Endothelial cell of umbilical vein (primary cell): ENCODE results near the gene JAKMIP1. TPM values are rescaled to one million over a fixed set of nuclear protein-coding genes. Genes with fewer than 3 reads are reported as not detected.

ENCODE experiments used
- BruUV-seq: library from RNA; stranded (reverse); fragments of 400-500 nt; replicated peaks from 2 replicates; lab custom pipeline; 2021; lab: Mats Ljungman, UMichigan
- CTCF ChIA-PET: fragments of 300-600, 350-600 bp; sonication (Branson Sonifier 250); formaldehyde crosslinking; loops from one replicate; lab custom pipeline; 2021; ENCODE audit warnings: antibody characterized with exemption, inconsistent platforms; lab: Charles Lee
- POLR2A ChIA-PET: fragments of 300-600, 350-600 bp; sonication (Branson Sonifier 250); formaldehyde crosslinking; loops from one replicate; lab custom pipeline; 2021; ENCODE audit warnings: antibody characterized with exemption, inconsistent platforms; lab: Charles Lee
- DNase-seq: peaks from one replicate; pipeline ENCODE4 v3.0.0-alpha.2; 2011; ENCODE audit warnings: low read depth, low spot score
- FAIRE-seq: peaks from 2 replicates; lab custom pipeline; 2011; peaks lifted over from hg19 to GRCh38; lab: Jason Lieb, UNC
- H2AFZ ChIP-seq: 2 replicates; pipeline ENCODE4 v1.6.0; 2012; ENCODE audit warnings: low read depth, low read length, control low read depth, inconsistent platforms
- H3K27ac ChIP-seq: 2 replicates; pipeline ENCODE4 v1.5.1; 2011; ENCODE audit warnings: low read depth, mild to moderate bottlenecking, control low read depth, low read length, moderate library complexity; ENCODE audit not compliant: insufficient read depth
- H3K27me3 ChIP-seq, 2 experiments: 2 replicates each; pipeline versions ENCODE4 v1.6.0 to v1.6.1; 2011; ENCODE audit warnings: low read length in 2 of 2, mixed read lengths in 1 of 2; ENCODE audit not compliant: control insufficient read depth in 2 of 2, insufficient read depth in 2 of 2
- H3K36me3 ChIP-seq, 2 experiments: 2 replicates in 1 of 2; 3 replicates in 1 of 2; pipeline ENCODE4 v1.5.1; 2011; ENCODE audit warnings: low read length in 2 of 2, mild to moderate bottlenecking in 1 of 2, moderate library complexity in 1 of 2; ENCODE audit not compliant: control insufficient read depth in 2 of 2, insufficient read depth in 2 of 2; ENCODE audit errors: extremely low read depth in 1 of 2
- H3K4me1 ChIP-seq: 3 replicates; pipeline ENCODE4 v1.5.1; 2011; ENCODE audit warnings: mild to moderate bottlenecking, low read length; ENCODE audit not compliant: control insufficient read depth, insufficient read depth; ENCODE audit errors: extremely low read depth
- H3K4me2 ChIP-seq: 2 replicates; pipeline ENCODE4 v1.6.1; 2011; ENCODE audit warnings: low read length, control low read depth, mixed read lengths; ENCODE audit not compliant: insufficient read depth
- H3K4me3 ChIP-seq, 3 experiments: fragments of 200-600 bp in 1 of 3; sonication (generic), shearing (Covaris generic) in 1 of 3; replicated peaks in 1 of 3; 2 replicates each; pipeline ENCODE4 v1.5.1; 2011 to 2016; ENCODE audit warnings: control low read depth in 3 of 3, low read length in 3 of 3, mild to moderate bottlenecking in 2 of 3, inconsistent platforms in 1 of 3, low read depth in 1 of 3, moderate library complexity in 1 of 3; ENCODE audit not compliant: insufficient read depth in 1 of 3
- H3K79me2 ChIP-seq: 2 replicates; pipeline ENCODE4 v1.6.0; 2012; ENCODE audit warnings: low read length, inconsistent platforms; ENCODE audit not compliant: control insufficient read depth, insufficient read depth
- H3K9ac ChIP-seq: replicated peaks from 2 replicates; pipeline ENCODE3; 2011; ENCODE audit warnings: low read length, control low read depth; ENCODE audit not compliant: insufficient read depth; ENCODE audit errors: extremely low read depth
- H3K9me1 ChIP-seq: replicated peaks from 3 replicates; pipeline ENCODE4 v1.6.0; 2011; ENCODE audit warnings: mild to moderate bottlenecking, low read length; ENCODE audit not compliant: control insufficient read depth, insufficient read depth; ENCODE audit errors: extremely low read depth
- H3K9me3 ChIP-seq: replicated peaks from 2 replicates; pipeline ENCODE4 v1.5.1; 2012; ENCODE audit warnings: low read length, inconsistent platforms; ENCODE audit not compliant: control insufficient read depth, insufficient read depth
- H4K20me1 ChIP-seq: replicated peaks from 2 replicates; pipeline ENCODE3; 2011; ENCODE audit warnings: mild to moderate bottlenecking, low read length; ENCODE audit not compliant: control insufficient read depth, insufficient read depth; ENCODE audit errors: extremely low read depth
- CTCF ChIP-seq, 2 donors: IDR thresholded peaks; 1 replicate in 1 of 2; 2 replicates in 1 of 2; pipeline ENCODE4 v1.5.1; 2011; ENCODE audit warnings: low read length in 2 of 2, mild to moderate bottlenecking in 2 of 2, moderate library complexity in 2 of 2, control low read depth in 1 of 2, inconsistent platforms in 1 of 2, low read depth in 1 of 2; ENCODE audit not compliant: insufficient read depth in 1 of 2; ENCODE audit errors: extremely low read depth in 1 of 2
- EZH2 ChIP-seq: IDR thresholded peaks from 2 replicates; pipeline ENCODE4 v1.6.1; 2012; ENCODE audit warnings: borderline replicate concordance, low read depth, mild to moderate bottlenecking, moderate library complexity, low read length, inconsistent platforms; ENCODE audit not compliant: severe bottlenecking
- FOS ChIP-seq: IDR thresholded peaks from 2 replicates; pipeline ENCODE4 v1.6.1; 2011; ENCODE audit warnings: mild to moderate bottlenecking, low read length, moderate library complexity, borderline replicate concordance; ENCODE audit not compliant: insufficient read depth
- GATA2 ChIP-seq: IDR thresholded peaks from 2 replicates; pipeline ENCODE4 v1.7.0; 2011; ENCODE audit warnings: low read depth, mild to moderate bottlenecking, moderate library complexity, mixed read lengths, low read length; ENCODE audit not compliant: insufficient read length, insufficient read depth
- JUN ChIP-seq: IDR thresholded peaks from 2 replicates; pipeline ENCODE4 v1.6.1; 2011; ENCODE audit warnings: borderline replicate concordance, low read depth; ENCODE audit not compliant: insufficient read length, insufficient read depth
- MAX ChIP-seq: IDR thresholded peaks from 2 replicates; pipeline ENCODE4 v1.6.1; 2011; ENCODE audit not compliant: insufficient read depth, insufficient read length
- MYC ChIP-seq: IDR thresholded peaks from one replicate; pipeline ENCODE4 v1.6.1; 2011; ENCODE audit warnings: mild to moderate bottlenecking, low read depth, low read length
- POLR2A ChIP-seq: IDR thresholded peaks from 2 replicates; pipeline ENCODE4 v1.6.1; 2012; ENCODE audit warnings: low read depth, mild to moderate bottlenecking, control low read depth, low read length
- POLR2AphosphoS5 ChIP-seq: IDR thresholded peaks from 2 replicates; pipeline ENCODE4 v1.6.1; 2012; ENCODE audit warnings: low read depth, mild to moderate bottlenecking, control low read depth, low read length, moderate library complexity; ENCODE audit not compliant: insufficient read depth
- dilution Hi-C: fragments of 300-500 bp; cut with MboI; formaldehyde crosslinking; loops from one replicate; pipeline ENCODE4 v1.15.0; 2019; ENCODE audit warnings: low sequenced_read_pairs; ENCODE audit not compliant: extremely low pct_ligation_motif_present
- intact Hi-C: fragments of 100-400 bp; cut with micrococcal nuclease; formaldehyde crosslinking; loops from one replicate; pipeline ENCODE4 v1.10.0; 2022
- polyA plus RNA-seq, 4 experiments: library from polyadenylated mRNA; depleted of rRNA in 3 of 4; stranded (reverse) in 3 of 4; unstranded in 1 of 4; fragments of >200 nt; gene quantifications; 2 replicates each; pipeline versions ENCODE4 v1.2.1 to v1.2.3, GENCODE V29; 2011 to 2012; ENCODE audit warnings: missing spikeins in 1 of 4
- total RNA-seq: library from RNA; stranded (reverse); gene quantifications from 2 replicates; pipeline ENCODE4 v1.2.3, GENCODE V29; 2021

Gene JAKMIP1
- total and polyA plus RNA-seq, 2 donors (not counting 3 experiments of a cell fraction or from before 2014, with no cell fraction given), result not detected

GRCh38 chr4:6097581-6097980 lies 102.8 kb downstream of the JAKMIP1 start:
- no peaks in the 10 kb centered on the region for H3K9me1 ChIP-seq

More at GRCh38 chr4:6097581-6097980, 102.8 kb downstream of the JAKMIP1 start:
- no peak for DNase-seq
- H4K20me1 ChIP-seq, result no peaks in the 10 kb centered on the region
- H2AFZ ChIP-seq, result no peak overlapping the region
- H3K4me3 ChIP-seq, result no peak overlapping the region
- CTCF ChIA-PET, result no interaction called here
- no peaks in the 10 kb centered on the region for H3K9me3 ChIP-seq
- H3K36me3 ChIP-seq, result no peaks in the 10 kb centered on the region
- POLR2A ChIA-PET, result no interaction called here
- H3K27ac ChIP-seq, result no peak overlapping the region
- no peaks in the 10 kb centered on the region for H3K79me2 ChIP-seq
- H3K27me3 ChIP-seq, result no peaks in the 10 kb centered on the region
- no TSS peak for BruUV-seq
- no peak for TF ChIP-seq FOS
- no peak for TF ChIP-seq MYC
- no peak for TF ChIP-seq POLR2A
- no peak for TF ChIP-seq JUN
- no peak for TF ChIP-seq MAX
- no peak for TF ChIP-seq GATA2
- TF ChIP-seq POLR2AphosphoS5, result no peak
- no peak for TF ChIP-seq EZH2
- TF ChIP-seq CTCF (IDR thresholded peaks at IDR 0.05; ENCODE audit: extremely low read depth in 1 of 2, insufficient read depth in 1 of 2, low read depth in 1 of 2, low read length in 2 of 2), result no peak
- H3K4me2 ChIP-seq, result no peak overlapping the region
- dilution Hi-C loops, result no loop called here
- H3K9ac ChIP-seq, result no peak overlapping the region
- no peak for FAIRE-seq
- no peaks in the 10 kb centered on the region for H3K4me1 ChIP-seq
- intact Hi-C loops, result no loop called here
